ENCODE data around the gene ZEB1.

Gene ZEB1

DNA sequence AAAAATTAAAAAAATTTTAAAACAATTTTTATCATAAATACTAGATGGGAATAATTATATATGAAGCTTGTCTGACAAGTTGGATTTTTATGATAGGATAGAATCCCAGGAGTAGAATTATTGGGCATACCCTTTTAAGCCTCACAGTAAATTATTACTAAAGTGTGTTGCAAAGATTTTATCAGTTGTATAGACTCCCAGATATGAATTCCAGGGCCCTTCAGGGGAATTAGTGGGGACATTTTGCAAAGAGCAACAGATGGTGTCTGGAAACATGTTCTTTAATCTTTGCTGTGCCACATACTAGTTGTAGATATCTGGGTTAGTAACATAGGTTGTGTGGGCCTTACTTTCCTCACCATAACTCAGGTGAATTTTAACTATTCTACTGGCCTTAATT is 28.7 kb downstream of the ZEB1 start:
- ChIA-PET CTCF (interaction anchor here (0.7 kb wide), 1 partner anchor 256 kb away, joined by 6 read pairs; no protein-coding TSS in a partner anchor), POLR2A (no interaction called here)
- no peak for TF ChIP-seq YY2 (tag by site-specific recombination; IDR thresholded peaks at IDR 0.05)
- TF ChIP-seq ZNF768 (tag by site-specific recombination; IDR thresholded peaks at IDR 0.05) = no peak
- no peak for TF ChIP-seq ZNF501 (tag by site-specific recombination; IDR thresholded peaks at IDR 0.05)
- TF ChIP-seq, protein P1, sequence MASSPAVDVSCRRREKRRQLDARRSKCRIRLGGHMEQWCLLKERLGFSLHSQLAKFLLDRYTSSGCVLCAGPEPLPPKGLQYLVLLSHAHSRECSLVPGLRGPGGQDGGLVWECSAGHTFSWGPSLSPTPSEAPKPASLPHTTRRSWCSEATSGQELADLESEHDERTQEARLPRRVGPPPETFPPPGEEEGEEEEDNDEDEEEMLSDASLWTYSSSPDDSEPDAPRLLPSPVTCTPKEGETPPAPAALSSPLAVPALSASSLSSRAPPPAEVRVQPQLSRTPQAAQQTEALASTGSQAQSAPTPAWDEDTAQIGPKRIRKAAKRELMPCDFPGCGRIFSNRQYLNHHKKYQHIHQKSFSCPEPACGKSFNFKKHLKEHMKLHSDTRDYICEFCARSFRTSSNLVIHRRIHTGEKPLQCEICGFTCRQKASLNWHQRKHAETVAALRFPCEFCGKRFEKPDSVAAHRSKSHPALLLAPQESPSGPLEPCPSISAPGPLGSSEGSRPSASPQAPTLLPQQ (tag by site-specific recombination; IDR thresholded peaks at IDR 0.05) = no peak
- no peak for TF ChIP-seq ZNF707 (tag by site-specific recombination; IDR thresholded peaks at IDR 0.05)
- TF ChIP-seq YY1 (tag by site-specific recombination; IDR thresholded peaks at IDR 0.05) = no peak
- no peak for TF ChIP-seq ZNF426 (tag by site-specific recombination; IDR thresholded peaks at IDR 0.05)
- TF ChIP-seq, protein P2, sequence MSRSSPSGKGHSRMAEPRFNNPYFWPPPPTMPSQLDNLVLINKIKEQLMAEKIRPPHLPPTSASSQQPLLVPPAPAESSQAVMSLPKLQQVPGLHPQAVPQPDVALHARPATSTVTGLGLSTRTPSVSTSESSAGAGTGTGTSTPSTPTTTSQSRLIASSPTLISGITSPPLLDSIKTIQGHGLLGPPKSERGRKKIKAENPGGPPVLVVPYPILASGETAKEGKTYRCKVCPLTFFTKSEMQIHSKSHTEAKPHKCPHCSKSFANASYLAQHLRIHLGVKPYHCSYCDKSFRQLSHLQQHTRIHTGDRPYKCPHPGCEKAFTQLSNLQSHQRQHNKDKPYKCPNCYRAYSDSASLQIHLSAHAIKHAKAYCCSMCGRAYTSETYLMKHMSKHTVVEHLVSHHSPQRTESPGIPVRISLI (tag by site-specific recombination; IDR thresholded peaks at IDR 0.05) = no peak
- TF ChIP-seq ZBTB8A (tag by site-specific recombination; IDR thresholded peaks at IDR 0.05) = no peak
- TF ChIP-seq BCL11B (tag by site-specific recombination; IDR thresholded peaks at IDR 0.05; ENCODE audit: low read depth) = no peak
- no peak for TF ChIP-seq ZSCAN30 (tag by site-specific recombination; IDR thresholded peaks at IDR 0.05)
- no peak for TF ChIP-seq ZNF549 (tag by site-specific recombination; IDR thresholded peaks at IDR 0.05)
- TF ChIP-seq ZNF76 (tag by site-specific recombination; IDR thresholded peaks at IDR 0.05; ENCODE audit: borderline replicate concordance, low read depth) = no peak
- no peaks in the 10 kb centered on the region for H3K9me3 ChIP-seq (ENCODE audit: control insufficient read depth, insufficient read depth, low read depth, low read length)
- no peaks in the 10 kb centered on the region for H3K36me3 ChIP-seq (ENCODE audit: control insufficient read depth in 2 of 2, insufficient read depth in 1 of 2, low read length in 2 of 2)
- no peak overlapping the region for H3K27ac ChIP-seq (ENCODE audit: extremely low read depth, low read depth, low read length)
- peaks cover 37% of the 10 kb centered on the region for H3K4me1 ChIP-seq (ENCODE audit: control insufficient read depth, insufficient read depth, low read length)
- no peak overlapping the region for H3K4me3 ChIP-seq (ENCODE audit: low read depth, low read length)

DNA sequence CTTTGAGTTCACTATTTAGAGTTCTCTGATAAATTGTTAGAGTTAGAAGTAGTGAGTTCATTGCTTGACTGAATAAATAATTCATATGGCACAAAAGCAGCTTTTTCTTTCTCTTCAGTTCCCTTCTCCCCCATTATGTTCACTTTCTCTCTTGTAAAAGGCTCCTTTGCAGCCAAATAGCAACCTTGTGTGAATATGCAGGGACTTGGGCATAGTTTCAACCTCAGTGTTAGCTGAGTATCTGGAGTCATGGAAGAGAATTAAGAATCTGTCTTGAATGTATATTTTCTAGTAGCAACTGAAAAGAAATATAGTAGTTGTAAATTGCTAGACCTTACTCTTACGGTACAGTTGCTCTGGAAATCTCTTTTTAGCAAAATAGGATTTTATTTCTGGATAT is 31.9 kb downstream of the ZEB1 start:
- Histone ChIP-seq H3K4me3 (ENCODE audit: low read depth, low read length) (no peak overlapping the region), H3K9me3 (ENCODE audit: control insufficient read depth, insufficient read depth, low read depth, low read length) (no peaks in the 10 kb centered on the region), H3K4me1 (ENCODE audit: control insufficient read depth, insufficient read depth, low read length) (peaks cover 21% of the 10 kb centered on the region), H3K36me3 (ENCODE audit: control insufficient read depth in 2 of 2, insufficient read depth in 1 of 2, low read length in 2 of 2) (no peaks in the 10 kb centered on the region), H3K27ac (ENCODE audit: extremely low read depth, low read depth, low read length) (no peak overlapping the region)
- ChIA-PET CTCF (interaction anchor here (0.6 kb wide), 1 partner anchor 575 kb away, joined by 3 read pairs; no protein-coding TSS in a partner anchor), POLR2A (no interaction called here)
- TF ChIP-seq ZNF16 (tag by site-specific recombination; IDR thresholded peaks at IDR 0.05; ENCODE audit: low read depth) (no peak), ZBTB8A (tag by site-specific recombination; IDR thresholded peaks at IDR 0.05) (no peak), GLI4 (tag by site-specific recombination; IDR thresholded peaks at IDR 0.05) (no peak), ZNF837 (tag by site-specific recombination; IDR thresholded peaks at IDR 0.05) (no peak), ZNF629 (tag by site-specific recombination; IDR thresholded peaks at IDR 0.05) (no peak), ZNF157 (tag by site-specific recombination; IDR thresholded peaks at IDR 0.05) (no peak), ZNF521 (tag by site-specific recombination; IDR thresholded peaks at IDR 0.05) (no peak), ZNF239 (tag by site-specific recombination; IDR thresholded peaks at IDR 0.05) (no peak), ZNF621 (tag by site-specific recombination; IDR thresholded peaks at IDR 0.05) (no peak)
- TF ChIP-seq, protein P3, sequence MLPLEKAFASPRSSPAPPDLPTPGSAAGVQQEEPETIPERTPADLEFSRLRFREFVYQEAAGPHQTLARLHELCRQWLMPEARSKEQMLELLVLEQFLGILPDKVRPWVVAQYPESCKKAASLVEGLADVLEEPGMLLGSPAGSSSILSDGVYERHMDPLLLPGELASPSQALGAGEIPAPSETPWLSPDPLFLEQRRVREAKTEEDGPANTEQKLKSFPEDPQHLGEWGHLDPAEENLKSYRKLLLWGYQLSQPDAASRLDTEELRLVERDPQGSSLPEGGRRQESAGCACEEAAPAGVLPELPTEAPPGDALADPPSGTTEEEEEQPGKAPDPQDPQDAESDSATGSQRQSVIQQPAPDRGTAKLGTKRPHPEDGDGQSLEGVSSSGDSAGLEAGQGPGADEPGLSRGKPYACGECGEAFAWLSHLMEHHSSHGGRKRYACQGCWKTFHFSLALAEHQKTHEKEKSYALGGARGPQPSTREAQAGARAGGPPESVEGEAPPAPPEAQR (tag by site-specific recombination; IDR thresholded peaks at IDR 0.05) = no peak
- TF ChIP-seq, protein P4, sequence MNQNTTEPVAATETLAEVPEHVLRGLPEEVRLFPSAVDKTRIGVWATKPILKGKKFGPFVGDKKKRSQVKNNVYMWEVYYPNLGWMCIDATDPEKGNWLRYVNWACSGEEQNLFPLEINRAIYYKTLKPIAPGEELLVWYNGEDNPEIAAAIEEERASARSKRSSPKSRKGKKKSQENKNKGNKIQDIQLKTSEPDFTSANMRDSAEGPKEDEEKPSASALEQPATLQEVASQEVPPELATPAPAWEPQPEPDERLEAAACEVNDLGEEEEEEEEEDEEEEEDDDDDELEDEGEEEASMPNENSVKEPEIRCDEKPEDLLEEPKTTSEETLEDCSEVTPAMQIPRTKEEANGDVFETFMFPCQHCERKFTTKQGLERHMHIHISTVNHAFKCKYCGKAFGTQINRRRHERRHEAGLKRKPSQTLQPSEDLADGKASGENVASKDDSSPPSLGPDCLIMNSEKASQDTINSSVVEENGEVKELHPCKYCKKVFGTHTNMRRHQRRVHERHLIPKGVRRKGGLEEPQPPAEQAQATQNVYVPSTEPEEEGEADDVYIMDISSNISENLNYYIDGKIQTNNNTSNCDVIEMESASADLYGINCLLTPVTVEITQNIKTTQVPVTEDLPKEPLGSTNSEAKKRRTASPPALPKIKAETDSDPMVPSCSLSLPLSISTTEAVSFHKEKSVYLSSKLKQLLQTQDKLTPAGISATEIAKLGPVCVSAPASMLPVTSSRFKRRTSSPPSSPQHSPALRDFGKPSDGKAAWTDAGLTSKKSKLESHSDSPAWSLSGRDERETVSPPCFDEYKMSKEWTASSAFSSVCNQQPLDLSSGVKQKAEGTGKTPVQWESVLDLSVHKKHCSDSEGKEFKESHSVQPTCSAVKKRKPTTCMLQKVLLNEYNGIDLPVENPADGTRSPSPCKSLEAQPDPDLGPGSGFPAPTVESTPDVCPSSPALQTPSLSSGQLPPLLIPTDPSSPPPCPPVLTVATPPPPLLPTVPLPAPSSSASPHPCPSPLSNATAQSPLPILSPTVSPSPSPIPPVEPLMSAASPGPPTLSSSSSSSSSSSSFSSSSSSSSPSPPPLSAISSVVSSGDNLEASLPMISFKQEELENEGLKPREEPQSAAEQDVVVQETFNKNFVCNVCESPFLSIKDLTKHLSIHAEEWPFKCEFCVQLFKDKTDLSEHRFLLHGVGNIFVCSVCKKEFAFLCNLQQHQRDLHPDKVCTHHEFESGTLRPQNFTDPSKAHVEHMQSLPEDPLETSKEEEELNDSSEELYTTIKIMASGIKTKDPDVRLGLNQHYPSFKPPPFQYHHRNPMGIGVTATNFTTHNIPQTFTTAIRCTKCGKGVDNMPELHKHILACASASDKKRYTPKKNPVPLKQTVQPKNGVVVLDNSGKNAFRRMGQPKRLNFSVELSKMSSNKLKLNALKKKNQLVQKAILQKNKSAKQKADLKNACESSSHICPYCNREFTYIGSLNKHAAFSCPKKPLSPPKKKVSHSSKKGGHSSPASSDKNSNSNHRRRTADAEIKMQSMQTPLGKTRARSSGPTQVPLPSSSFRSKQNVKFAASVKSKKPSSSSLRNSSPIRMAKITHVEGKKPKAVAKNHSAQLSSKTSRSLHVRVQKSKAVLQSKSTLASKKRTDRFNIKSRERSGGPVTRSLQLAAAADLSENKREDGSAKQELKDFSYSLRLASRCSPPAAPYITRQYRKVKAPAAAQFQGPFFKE (tag by site-specific recombination; IDR thresholded peaks at IDR 0.05; ENCODE audit: borderline replicate concordance) = no peak
- TF ChIP-seq, protein P5, sequence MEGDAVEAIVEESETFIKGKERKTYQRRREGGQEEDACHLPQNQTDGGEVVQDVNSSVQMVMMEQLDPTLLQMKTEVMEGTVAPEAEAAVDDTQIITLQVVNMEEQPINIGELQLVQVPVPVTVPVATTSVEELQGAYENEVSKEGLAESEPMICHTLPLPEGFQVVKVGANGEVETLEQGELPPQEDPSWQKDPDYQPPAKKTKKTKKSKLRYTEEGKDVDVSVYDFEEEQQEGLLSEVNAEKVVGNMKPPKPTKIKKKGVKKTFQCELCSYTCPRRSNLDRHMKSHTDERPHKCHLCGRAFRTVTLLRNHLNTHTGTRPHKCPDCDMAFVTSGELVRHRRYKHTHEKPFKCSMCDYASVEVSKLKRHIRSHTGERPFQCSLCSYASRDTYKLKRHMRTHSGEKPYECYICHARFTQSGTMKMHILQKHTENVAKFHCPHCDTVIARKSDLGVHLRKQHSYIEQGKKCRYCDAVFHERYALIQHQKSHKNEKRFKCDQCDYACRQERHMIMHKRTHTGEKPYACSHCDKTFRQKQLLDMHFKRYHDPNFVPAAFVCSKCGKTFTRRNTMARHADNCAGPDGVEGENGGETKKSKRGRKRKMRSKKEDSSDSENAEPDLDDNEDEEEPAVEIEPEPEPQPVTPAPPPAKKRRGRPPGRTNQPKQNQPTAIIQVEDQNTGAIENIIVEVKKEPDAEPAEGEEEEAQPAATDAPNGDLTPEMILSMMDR (tag by site-specific recombination; IDR thresholded peaks at IDR 0.05) = no peak

All from HEK293 (cell line).